HG03342 (cell line): ENCODE results near the gene DGKD.
"Not testable (repeated sequence)": the region's sequence is repeated elsewhere in the genome, so short reads cannot be mapped to it uniquely, and the experiment has no call there.

Experiments
- ATAC-seq: cut with Tn5 transposase; IDR thresholded peaks from one replicate; pipeline ENCODE4 v1.9.1; 2021; ENCODE audit warnings: mild to moderate bottlenecking, moderate library complexity; ENCODE audit not compliant: unreplicated experiment

Gene DGKD

DNA sequence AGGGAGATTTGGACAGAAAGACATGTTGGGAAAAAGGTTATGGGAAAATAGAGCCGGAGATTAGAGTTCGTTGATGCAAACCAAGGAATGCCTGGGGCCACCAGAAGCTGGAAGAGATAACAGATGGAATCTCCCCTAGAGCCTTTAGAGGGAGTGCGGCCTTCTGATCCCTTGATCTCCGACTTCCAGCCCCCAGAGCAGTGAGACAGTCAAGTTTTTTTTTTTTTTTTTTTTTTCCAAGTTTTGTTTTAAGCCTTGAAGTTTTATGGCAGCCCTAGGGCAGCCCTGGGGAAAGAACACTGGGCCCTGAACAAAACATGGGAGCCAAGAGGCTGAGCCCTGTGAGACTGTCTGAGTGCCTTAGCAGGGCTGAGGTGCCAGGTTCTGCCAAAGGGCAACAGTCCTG is 6.5 kb downstream of the DGKD start:
- ATAC-seq, result no peak

DNA sequence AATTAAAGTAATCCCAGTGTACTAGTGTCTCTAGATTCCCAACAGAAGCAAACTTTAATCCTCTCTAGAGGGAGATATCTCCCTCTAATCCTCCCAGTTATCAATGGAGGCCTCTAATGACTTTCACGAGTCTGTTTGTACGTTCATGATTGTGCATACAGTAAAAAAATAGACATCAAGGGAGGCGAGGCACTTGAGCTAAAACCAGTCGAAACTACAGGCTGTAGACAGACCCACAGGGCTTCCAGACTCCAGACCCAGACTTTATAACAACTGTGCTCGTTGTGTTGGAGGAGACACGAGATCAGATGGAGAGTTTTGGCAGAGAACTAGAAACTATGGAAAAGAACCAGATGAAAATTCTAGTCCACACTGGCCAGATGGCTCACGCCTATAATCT is 7.0 kb downstream of the DGKD start:
- no peak for ATAC-seq

DNA sequence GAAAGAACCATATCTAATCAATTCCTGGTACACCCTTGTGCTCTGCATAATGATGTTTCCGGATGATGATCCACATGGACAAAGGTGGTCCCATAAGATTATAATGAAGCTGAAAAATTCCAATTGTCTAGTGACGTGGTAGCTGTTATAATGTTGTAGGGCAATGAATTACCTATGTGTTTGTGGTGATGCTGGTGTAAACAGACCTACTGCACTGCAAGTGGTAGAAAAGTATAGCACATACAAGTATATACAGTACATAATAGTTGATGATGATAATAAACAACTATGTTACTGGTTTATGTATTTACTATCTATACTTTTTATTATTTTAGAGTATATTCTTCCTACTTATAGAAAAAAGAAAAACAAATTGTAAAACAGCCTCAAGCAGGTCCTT is 8.4 kb downstream of the DGKD start:
- ATAC-seq, result no peak

DNA sequence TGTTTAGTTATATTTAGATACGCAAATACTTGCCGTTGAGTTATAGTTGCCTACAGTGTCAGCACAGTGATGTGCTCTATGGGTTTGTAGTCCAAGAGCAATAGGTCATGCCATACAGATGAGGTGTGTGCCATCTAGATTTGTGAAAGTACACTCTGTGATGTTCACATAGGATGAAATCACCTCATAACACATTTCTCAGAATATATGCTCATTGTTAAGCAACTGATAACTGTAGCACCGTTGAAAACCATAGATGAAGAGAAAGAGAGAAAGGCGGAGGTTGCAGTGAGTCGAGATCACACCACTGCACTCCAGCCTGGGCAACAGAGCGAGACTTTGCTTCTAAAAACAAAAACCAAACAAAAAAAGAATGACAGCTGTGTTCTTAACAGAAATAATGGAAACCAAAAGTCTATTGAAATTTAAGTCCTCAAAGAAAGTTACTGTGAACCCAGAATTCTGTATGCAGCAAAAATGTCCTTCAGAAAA is 9.5 kb downstream of the DGKD start:
- peak; percentile 66 for ATAC-seq

- no peak for ATAC-seq
These were observed 11.7 kb downstream of the DGKD start for GRCh38 chr2:233365861-233366520.

- ATAC-seq, result no peak
These were observed 13.3 kb downstream of the DGKD start for GRCh38 chr2:233367586-233367985.

GRCh38 chr2:233368756-233369155 is 14.5 kb downstream of the DGKD start:
- no peak for ATAC-seq

DNA sequence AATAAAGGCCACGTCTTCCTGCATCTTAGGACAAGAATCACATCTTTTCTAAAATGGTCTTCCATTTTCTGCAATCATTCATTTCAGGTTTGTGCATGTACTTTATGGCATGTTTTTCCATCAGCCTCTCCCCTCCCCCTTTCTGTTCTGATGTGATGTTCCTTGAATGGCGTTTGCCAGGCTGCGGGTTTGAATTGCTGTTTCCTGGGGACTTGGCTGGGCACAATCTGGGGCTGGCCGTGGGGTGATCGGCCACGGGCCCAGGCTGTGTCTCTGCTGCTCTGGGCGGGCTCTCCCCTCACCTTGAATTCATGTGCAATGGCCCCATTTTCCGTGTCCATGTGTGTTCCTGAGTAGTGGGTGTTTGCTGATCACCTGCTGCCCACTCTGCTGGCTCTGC is 15.2 kb downstream of the DGKD start:
- ATAC-seq, result no peak

GRCh38 chr2:233369897-233370685 is 15.8 kb downstream of the DGKD start:
- ATAC-seq, result no peak

GRCh38 chr2:233371641-233372040 is 17.3 kb downstream of the DGKD start:
- ATAC-seq, result no peak

DNA sequence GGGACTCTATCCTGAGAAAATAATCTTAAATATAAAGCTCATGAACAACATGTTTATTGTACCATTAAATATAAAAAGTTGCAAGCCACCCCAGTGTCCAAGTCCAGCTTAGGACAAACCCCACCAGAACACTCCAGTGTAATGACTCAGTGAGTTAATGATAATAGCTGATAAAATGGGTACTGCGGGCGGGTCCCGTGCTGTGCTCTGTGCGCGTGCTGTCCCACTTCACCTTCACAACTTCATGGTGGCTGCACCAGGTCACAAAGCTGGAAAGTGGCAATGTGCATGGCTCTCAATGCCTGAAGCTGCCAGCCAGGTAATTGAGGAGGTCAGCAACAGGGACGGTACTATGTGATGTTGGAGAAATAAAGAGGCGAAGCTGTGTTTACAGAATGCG is 18.6 kb downstream of the DGKD start:
- no peak for ATAC-seq

- no peak for ATAC-seq
These were observed 19.0 kb downstream of the DGKD start for GRCh38 chr2:233373316-233373715.

DNA sequence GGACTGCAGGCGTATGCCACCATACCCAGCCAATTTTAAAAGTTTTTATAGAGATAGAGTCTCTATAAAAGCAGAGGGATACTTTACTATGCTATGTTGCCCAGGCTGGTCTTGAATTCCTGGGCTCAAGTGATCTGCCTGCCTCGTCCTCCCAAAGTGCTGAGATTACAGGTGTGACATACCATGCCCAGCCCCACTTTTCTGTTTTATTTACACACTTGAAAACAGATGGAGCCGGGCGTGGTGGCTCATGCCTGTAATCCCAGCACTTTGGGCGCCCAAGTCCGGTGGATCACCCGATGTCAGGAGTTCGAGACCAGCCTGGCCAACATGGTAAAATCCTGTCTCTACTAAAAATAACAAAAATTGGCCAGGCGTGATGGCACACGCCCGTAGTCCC is 20.5 kb downstream of the DGKD start:
- ATAC-seq, result not testable (repeated sequence)

GRCh38 chr2:233375490-233376314 is 21.4 kb downstream of the DGKD start:
- no peak for ATAC-seq

DNA sequence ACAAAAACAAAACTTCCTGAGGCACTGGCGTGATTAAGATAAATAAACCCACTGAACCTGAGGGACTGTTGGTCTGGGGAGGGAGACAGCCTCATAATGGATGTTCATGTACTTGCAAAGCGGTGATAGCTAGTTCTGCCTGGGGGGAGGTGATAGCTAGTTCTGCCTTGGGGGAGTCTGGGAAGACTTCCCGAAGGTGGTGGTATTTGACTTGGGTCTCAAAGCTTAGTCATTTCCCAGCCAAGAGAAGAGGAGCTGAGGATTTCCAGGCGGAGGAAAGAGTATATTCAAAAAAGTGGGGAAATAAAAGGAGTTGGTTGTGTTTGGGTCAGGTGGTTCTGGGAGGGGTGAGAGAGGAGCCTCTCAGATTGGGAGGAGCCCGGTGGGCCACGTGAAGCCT is 24.7 kb downstream of the DGKD start:
- no peak for ATAC-seq

GRCh38 chr2:233379441-233379840 is 25.1 kb downstream of the DGKD start:
- no peak for ATAC-seq

DNA sequence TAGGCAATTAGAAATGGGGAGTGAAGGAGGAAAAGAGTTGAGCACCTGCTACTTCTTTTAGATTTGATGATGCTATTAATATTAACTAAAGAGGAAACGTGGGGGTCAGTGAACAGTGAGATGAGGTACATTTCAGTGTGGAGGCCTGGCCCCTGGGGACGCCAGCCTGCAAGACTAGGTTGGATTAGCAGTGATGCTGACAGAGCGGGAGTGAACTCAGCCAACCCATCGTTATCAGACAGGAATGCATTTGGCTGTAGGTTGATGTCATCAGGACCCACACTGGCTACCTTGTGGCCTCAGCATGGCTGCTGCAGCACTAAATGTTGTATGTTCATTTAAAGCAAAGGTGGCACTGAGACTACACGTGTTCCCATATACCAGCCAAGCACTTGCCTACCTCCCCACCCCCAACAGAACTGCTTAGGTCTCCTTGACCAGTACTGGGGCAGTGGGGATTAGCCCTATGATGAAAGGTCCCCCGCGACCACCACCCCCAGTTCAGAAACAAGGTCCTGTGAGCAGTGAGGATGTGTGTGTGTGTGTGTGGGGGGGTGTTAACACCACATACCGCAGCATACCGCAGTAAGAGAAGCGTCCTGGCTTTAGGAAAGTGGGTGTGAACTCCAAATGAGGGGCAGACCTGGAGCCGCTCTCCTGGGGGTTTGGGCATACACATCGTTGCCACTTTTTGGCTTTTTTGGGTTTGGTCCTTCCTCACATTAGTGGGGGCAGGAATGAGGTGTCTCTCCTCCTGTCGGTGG is 26.0 kb downstream of the DGKD start:
- ATAC-seq, result peak; percentile 45

DNA sequence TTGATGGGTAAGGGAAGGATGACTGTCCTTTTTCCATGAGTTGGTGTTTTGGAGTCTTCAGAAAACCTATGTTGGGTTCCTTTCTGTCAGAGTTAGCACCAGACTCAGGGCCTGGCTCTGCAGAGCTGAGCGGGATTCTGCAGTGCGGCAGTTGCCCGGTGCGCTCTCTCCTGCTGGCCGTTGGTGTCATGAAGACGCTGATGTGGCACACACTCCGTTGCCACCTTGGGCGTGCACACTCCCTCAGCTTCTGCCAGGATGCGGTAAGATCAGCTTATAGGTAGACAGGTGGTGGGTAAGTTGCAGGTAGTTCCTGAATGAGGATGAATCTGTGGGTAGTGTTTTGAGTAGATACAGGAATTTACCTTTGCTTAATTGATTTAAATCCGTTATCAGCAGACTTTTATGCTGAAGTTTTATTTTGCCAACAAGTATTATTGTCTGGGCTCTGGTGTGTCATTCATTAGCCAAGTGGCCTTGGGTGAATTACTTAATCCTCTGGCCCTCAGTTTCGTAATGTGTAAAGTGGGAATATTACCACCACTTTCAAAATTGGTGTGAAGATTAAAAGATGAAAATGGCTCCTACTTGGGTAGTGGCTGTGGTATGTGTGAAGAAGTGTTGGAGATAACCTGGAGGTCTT is 26.8 kb downstream of the DGKD start:
- no peak for ATAC-seq

DNA sequence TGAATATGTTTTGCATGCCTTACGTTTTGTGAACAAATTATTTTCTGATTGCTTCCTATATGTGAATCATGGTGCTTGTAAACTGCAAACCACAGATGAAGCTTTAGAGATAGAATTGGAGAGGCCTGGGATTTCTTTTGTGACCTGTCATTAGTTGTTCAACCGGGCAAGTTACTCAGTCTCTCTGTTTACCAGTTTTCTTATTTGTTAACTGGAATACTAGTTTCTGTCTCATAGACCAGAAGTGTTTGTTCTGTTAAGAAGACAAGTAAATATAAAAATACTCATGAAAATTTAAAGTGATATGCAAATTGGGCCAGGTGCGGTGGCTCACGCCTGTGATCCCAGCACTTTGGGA is 27.3 kb downstream of the DGKD start:
- no peak for ATAC-seq

- ATAC-seq, result no peak
These were observed 29.7 kb downstream of the DGKD start for GRCh38 chr2:233384015-233384414.
